Mammary epithelial cell (primary cell): ENCODE results near the gene CELF2.

Experiments
- CTCF ChIP-seq, 2 donors: IDR thresholded peaks in 1 of 2; conservative IDR thresholded peaks in 1 of 2; 2 replicates each; pipeline ENCODE4 v1.5.1; 2011 to 2012; ENCODE audit warnings: inconsistent platforms in 2 of 2, low read length in 2 of 2, mild to moderate bottlenecking in 2 of 2, control low read depth in 1 of 2, low read depth in 1 of 2; ENCODE audit not compliant: insufficient read depth in 1 of 2; ENCODE audit errors: extremely low read depth in 1 of 2
- EZH2 ChIP-seq: IDR thresholded peaks from 2 replicates; pipeline ENCODE4 v1.6.1; 2012; ENCODE audit warnings: low read length, inconsistent platforms, borderline replicate concordance

GRCh38 chr10:11242443-11243387, 225.0 kb downstream of the CELF2 start:
- TF ChIP-seq CTCF (conservative IDR thresholded peaks at IDR 0.05 in 1 of 2, IDR thresholded peaks at IDR 0.05 in 1 of 2; ENCODE audit: extremely low read depth in 1 of 2, insufficient read depth in 1 of 2, low read depth in 1 of 2, low read length in 2 of 2) (no peak), EZH2 (no peak)
